Smooth muscle cell (in vitro differentiated cells): ENCODE data around the gene SUPT16H. TPM values are rescaled to one million over a fixed set of nuclear protein-coding genes. Genes with fewer than 3 reads are reported as not detected.
A peak's percentile ranks its signal among the peaks of the same experiment; 100 is the strongest.

ENCODE experiments used
- DNase-seq: peaks from one replicate; lab custom pipeline; 2025; ENCODE audit not compliant: unreplicated experiment; lab: John Stamatoyannopoulos, UW
- H2AFZ ChIP-seq: fragments of 200-600 bp; sonication (generic); 2 replicates; pipeline ENCODE4 v1.6.0; 2016; ENCODE audit warnings: antibody characterized with exemption, low read depth, mild to moderate bottlenecking
- H3F3A ChIP-seq: fragments of 200-600 bp; sonication (generic); 2 replicates; pipeline ENCODE4 v1.6.0; 2017; ENCODE audit warnings: antibody characterized with exemption, low read depth
- H3K27ac ChIP-seq: fragments of 200-600 bp; sonication (generic); 2 replicates; pipeline ENCODE4 v1.5.1; 2016; ENCODE audit warnings: low read depth, mild to moderate bottlenecking
- H3K27me3 ChIP-seq: fragments of 200-600 bp; sonication (generic); 2 replicates; pipeline ENCODE4 v1.6.1; 2016; ENCODE audit warnings: low read depth, mild to moderate bottlenecking
- H3K36me3 ChIP-seq: fragments of 200-600 bp; sonication (generic); 2 replicates; pipeline ENCODE4 v1.5.1; 2016; ENCODE audit warnings: low read depth
- H3K4me1 ChIP-seq: fragments of 200-600 bp; sonication (generic); 2 replicates; pipeline ENCODE4 v1.5.1; 2016; ENCODE audit warnings: low read depth
- H3K4me2 ChIP-seq: fragments of 200-600 bp; sonication (generic); 2 replicates; pipeline ENCODE4 v1.6.0; 2016; ENCODE audit warnings: mild to moderate bottlenecking
- H3K4me3 ChIP-seq: fragments of 200-600 bp; sonication (generic); 2 replicates; pipeline ENCODE4 v1.5.1; 2016; ENCODE audit warnings: mild to moderate bottlenecking
- H3K79me2 ChIP-seq: fragments of 200-600 bp; sonication (generic); 2 replicates; pipeline ENCODE4 v1.6.0; 2016; ENCODE audit warnings: low read depth, mild to moderate bottlenecking
- H3K9ac ChIP-seq: fragments of 200-600 bp; sonication (generic); 2 replicates; pipeline ENCODE4 v1.6.0; 2016; ENCODE audit warnings: low read depth
- H3K9me3 ChIP-seq: fragments of 200-600 bp; sonication (generic); replicated peaks from 2 replicates; pipeline ENCODE4 v1.5.1; 2016; ENCODE audit warnings: low read depth
- H4K20me1 ChIP-seq: fragments of 200-600 bp; sonication (generic); 2 replicates; pipeline ENCODE4 v1.6.0; 2016; ENCODE audit warnings: low read depth
- CTCF ChIP-seq: fragments of 200-600 bp; sonication (generic); IDR thresholded peaks from 2 replicates; pipeline ENCODE4 v1.5.1; 2017; ENCODE audit warnings: borderline replicate concordance, mild to moderate bottlenecking, antibody characterized with exemption; ENCODE audit not compliant: insufficient read depth, poor library complexity, severe bottlenecking
- WGBS: methylation state at CpG from one replicate; pipeline ENCODE4 v1.1.7; 2016; ENCODE audit warnings: low lambda C conversion rate; 5-methylcytosine and 5-hydroxymethylcytosine counted together
- polyA plus RNA-seq: library from polyadenylated mRNA; unstranded; fragments of >200 nt; fragmentation: Nextera tagmentation; extraction: Ambion mirVana; gene quantifications from 2 replicates; pipeline ENCODE4 v1.2.1, GENCODE V29; 2016
- small RNA-seq: library from RNA; depleted of rRNA; stranded (forward); fragments of <200 nt; gene quantifications from one replicate; pipeline ENCODE3, GENCODE V24; 2014
- total RNA-seq: library from RNA; depleted of rRNA; stranded (reverse); fragments of >200 nt; gene quantifications from 2 replicates; pipeline ENCODE4 v1.2.3, GENCODE V29; 2014

The SUPT16H gene
- total and polyA plus RNA-seq, 2 experiments from 2014 or later: 52.3 to 68.0 TPM

DNA sequence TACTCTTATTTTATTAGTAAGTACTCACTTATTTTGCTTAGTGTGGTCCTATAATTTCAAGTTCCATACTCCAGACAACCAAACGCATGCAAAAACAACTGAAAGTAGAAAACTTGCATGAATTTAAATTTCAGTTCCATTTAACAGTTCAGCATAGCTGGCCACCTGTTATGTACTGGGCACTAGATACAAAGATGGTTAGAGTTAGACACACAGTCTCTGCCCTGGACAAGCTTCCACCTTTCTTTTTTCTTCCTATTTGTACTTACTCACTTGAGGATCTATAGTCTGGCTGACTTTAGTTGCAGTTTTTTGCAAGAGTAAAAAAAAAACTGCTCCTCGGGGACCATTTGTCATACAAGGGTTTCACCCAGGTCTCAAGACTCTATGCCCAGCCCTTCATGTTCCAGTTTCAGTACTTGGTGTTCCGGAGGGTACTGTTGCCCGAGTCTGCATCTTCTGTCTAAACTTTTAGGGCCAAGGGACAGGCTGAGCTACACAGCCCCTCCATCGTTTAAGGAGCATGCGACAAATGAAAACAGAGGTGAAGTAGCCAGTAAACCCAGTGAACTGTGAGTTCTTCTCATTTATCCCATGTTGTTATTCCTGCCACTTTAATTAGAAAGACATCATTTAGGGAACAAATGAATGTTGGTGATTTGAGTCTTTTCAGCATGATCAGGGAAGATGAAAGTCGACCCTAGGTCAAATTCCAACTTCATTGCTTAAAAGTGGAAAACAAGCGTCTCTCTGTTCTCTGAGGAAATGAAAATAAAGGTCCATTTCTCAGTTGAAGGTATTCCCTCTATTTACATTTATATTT lies 81.6 kb downstream of the SUPT16H start:
- Histone ChIP-seq H4K20me1 (no peaks in the 10 kb centered on the region), H3K36me3 (no peaks in the 10 kb centered on the region), H3K4me1 (peaks cover 7% of the 10 kb centered on the region), H3K79me2 (no peaks in the 10 kb centered on the region), H3K9me3 (no peaks in the 10 kb centered on the region), H3K27ac (no peak overlapping the region), H3K4me2 (no peak overlapping the region), H3F3A (no peaks in the 10 kb centered on the region), H2AFZ (no peak overlapping the region), H3K27me3 (peaks cover 36% of the 10 kb centered on the region), H3K9ac (no peak overlapping the region), H3K4me3 (no peak overlapping the region)
- WGBS: 93% methylated on average over 8 of the region's 8 CpGs
- no peak for TF ChIP-seq CTCF
- no peak for DNase-seq

Small RNA genes lying within 50 kb of the gene (small RNA-seq; reads per million reads assigned to genes)
- not detected for gene RN7SL650P
- gene SNORD8: 6,799 reads per million, percentile 100 among the genes with 10 or more reads in this experiment
- gene SNORD9: 163 reads per million, percentile 99 among the genes with 10 or more reads in this experiment

Other genes starting within 250 kb of the SUPT16H start
- gene OR5AU1, start 228.0 kb downstream of the SUPT16H start, total RNA-seq: not detected in 2 replicates
- gene OR5AU1, start 228.0 kb downstream of the SUPT16H start, polyA plus RNA-seq: not detected in 2 replicates
- gene HNRNPC, start 114.6 kb downstream of the SUPT16H start, total RNA-seq: 514 and 606 TPM in 2 replicates
- gene HNRNPC, start 114.6 kb downstream of the SUPT16H start, polyA plus RNA-seq: 408 TPM in 2 replicates
- gene RPGRIP1, start 103.9 kb downstream of the SUPT16H start, total RNA-seq: not detected in 2 replicates
- gene RPGRIP1, start 103.9 kb downstream of the SUPT16H start, polyA plus RNA-seq: 0.21 TPM in 1 of 2 replicates, not detected in the other
- 52.9 and 57.1 TPM in 2 replicates for gene CHD8, start 72.1 kb upstream of the SUPT16H start, total RNA-seq
- gene CHD8, start 72.1 kb upstream of the SUPT16H start, polyA plus RNA-seq: 25.0 and 36.3 TPM in 2 replicates
- gene RAB2B, start 92.9 kb upstream of the SUPT16H start, total RNA-seq: 30.4 and 36.0 TPM in 2 replicates
- gene RAB2B, start 92.9 kb upstream of the SUPT16H start, polyA plus RNA-seq: 15.3 and 15.4 TPM in 2 replicates
- 31.9 and 33.9 TPM in 2 replicates for gene TOX4, start 93.2 kb upstream of the SUPT16H start, total RNA-seq
- 54.5 and 58.4 TPM in 2 replicates for gene TOX4, start 93.2 kb upstream of the SUPT16H start, polyA plus RNA-seq
- gene METTL3, start 127.3 kb upstream of the SUPT16H start, total RNA-seq: 37.6 and 43.6 TPM in 2 replicates
- 25.5 and 29.7 TPM in 2 replicates for gene METTL3, start 127.3 kb upstream of the SUPT16H start, polyA plus RNA-seq
- 4.5 and 5.9 TPM in 2 replicates for gene SALL2, start 142.3 kb upstream of the SUPT16H start, total RNA-seq
- 4.5 and 6.7 TPM in 2 replicates for gene SALL2, start 142.3 kb upstream of the SUPT16H start, polyA plus RNA-seq
- not detected in 2 replicates for gene OR10G3, start 196.1 kb upstream of the SUPT16H start, total RNA-seq
- not detected in 2 replicates for gene OR10G3, start 196.1 kb upstream of the SUPT16H start, polyA plus RNA-seq